Stimulated activated CD8-positive, alpha-beta memory T cell treated with anti-CD3 and anti-CD28 coated beads, Interleukin-4, amount 100 ng/mL, for 48 hours (primary cell): Measurements from ENCODE around the gene GPHA2.

Source experiments
- DNase-seq: peaks from one replicate; pipeline ENCODE4 v3.0.0-alpha.2; 2020

Gene GPHA2

GRCh38 chr11:64888729-64889511, 46.8 kb downstream of the GPHA2 start:
- DNase-seq = no peak

DNA sequence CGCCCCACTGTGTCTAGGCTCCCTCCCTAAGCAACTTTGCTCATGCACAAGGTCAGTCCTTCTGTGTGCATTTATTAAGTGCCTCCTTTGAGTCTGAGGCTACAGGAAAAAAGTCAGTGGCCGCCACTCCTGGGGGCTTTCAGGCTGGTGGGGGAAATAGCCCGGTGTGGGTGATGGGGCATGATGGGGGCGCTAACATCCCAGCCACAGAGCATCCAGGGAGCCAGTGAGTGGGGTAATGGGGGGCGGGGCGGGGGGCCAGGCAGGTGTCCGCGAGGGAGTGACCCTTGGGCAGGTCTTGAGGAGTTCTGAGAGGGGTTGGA, 47.3 kb downstream of the GPHA2 start:
- DNase-seq = no peak

- peak; percentile 93 for DNase-seq
Observed at GRCh38 chr11:64887757-64888405, 47.8 kb downstream of the GPHA2 start.

GRCh38 chr11:64887234-64887756, 48.4 kb downstream of the GPHA2 start:
- DNase-seq = no peak

DNA sequence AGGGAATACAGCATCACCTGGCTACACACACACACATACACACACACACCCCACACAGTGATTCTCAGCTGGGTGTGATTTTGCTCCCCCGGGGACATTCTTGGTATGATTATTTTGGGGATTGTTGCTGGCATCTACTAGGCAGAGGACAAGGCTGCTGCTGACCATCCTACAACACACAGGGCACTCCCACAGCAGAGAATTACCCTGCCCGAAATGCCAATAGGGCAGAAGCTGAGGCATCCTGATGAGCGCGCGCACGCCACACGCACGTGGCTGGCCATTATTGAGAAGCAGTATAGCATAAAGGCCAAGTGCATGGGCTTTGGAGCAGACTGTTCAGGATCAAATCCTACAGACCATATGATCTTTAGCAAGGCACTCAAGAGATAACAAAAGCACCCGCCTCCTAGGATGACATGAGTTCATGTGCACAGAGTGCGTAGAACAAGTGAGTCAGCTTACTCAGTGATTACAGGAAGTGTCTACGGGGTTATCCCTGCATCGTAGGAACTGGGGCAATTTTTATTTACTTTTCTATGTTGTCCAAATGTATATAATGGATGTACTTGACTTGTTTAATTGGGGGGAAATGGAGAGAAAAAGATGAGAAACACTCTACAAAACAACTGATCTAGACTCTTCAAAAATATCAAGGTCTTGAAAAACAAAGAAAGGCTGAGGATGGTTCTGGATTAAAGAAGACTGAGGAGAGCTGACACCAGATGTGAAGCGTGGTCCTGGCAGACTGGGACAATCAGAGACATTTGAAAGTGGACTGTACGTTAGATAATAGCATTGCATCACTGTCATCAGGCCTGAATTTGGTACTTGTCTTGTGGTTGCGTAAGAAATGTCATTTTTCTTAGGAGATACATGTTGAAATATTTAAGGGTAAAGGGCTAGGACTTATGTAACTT, 50.1 kb downstream of the GPHA2 start:
- DNase-seq = no peak
